Activated CD4-positive, CD25-positive, alpha-beta regulatory T cell treated with anti-CD3 and anti-CD28 coated beads, Interleukin-2, amount 50 U/mL, for 24 hours (primary cell): Measurements from ENCODE around the gene PDE4B.
"Not testable (repeated sequence)": the region's sequence is repeated elsewhere in the genome, so short reads cannot be mapped to it uniquely, and the experiment has no call there.

Experiments
- ATAC-seq, 2 donors: fragments of 150-1000 bp; cut with Tn5 transposase; one replicate each; pipeline ENCODE4 v1.10.0; 2021; ENCODE audit warnings: mild to moderate bottlenecking in 1 of 2, moderate library complexity in 1 of 2

The PDE4B gene

GRCh38 chr1:65958561-65959350 lies 166.1 kb downstream of the PDE4B start:
- ATAC-seq, result peak; percentile 48 to 64

GRCh38 chr1:65959896-65960567 lies 167.3 kb downstream of the PDE4B start:
- ATAC-seq, result no peak

DNA sequence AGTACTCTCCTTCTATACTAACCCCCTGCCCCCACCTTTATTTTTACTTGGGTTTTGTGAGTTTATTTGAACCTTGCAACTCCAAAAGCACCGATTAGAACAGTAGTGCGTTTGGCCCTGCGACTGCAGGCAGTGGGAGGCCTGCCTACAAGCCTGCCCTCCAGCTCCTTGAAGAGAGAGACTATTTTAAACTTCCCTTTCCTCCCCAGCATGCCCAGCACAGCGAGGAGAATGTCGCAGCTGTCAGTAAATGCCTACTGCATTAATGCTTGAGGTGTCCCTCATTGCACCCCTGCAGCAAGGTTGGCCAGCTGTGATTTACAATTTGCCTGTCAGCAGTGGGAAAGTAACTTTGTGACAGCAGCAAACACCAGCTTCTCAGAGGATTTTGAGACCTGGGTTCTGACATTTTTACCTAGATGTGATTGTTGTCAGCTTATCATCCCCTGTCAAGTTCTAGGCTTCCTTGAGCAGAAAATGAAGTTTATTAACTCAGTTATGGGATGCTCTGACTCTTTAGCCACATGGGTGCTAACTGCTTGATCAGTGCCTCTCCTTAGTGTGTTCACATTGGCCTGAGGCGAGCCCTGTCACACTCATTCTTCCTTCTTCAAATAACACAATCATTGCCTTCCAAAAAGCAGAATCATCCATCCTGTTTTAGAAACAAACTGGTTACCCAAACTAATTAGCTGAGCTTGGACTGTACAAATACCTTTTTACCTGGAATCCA lies 170.6 kb downstream of the PDE4B start:
- no peak for ATAC-seq

DNA sequence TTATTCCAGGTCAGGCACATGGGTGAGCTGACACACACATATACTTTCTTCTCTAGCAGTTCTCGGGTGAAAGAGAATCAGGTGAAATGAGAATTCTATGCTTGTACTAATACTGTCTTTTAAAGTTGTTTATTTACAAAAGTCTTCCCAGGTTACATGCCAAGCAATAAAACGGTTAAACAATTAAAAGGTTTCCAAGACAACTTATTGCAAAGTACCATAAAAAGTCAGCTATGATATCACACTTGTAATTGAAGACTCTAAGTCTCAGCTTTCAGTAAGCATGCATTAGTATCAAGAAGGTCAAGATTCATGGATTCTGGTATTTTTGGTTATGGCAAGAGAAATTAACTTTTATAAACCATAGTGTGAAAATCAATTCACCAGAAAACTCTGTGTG lies 171.4 kb downstream of the PDE4B start:
- ATAC-seq, result no peak

DNA sequence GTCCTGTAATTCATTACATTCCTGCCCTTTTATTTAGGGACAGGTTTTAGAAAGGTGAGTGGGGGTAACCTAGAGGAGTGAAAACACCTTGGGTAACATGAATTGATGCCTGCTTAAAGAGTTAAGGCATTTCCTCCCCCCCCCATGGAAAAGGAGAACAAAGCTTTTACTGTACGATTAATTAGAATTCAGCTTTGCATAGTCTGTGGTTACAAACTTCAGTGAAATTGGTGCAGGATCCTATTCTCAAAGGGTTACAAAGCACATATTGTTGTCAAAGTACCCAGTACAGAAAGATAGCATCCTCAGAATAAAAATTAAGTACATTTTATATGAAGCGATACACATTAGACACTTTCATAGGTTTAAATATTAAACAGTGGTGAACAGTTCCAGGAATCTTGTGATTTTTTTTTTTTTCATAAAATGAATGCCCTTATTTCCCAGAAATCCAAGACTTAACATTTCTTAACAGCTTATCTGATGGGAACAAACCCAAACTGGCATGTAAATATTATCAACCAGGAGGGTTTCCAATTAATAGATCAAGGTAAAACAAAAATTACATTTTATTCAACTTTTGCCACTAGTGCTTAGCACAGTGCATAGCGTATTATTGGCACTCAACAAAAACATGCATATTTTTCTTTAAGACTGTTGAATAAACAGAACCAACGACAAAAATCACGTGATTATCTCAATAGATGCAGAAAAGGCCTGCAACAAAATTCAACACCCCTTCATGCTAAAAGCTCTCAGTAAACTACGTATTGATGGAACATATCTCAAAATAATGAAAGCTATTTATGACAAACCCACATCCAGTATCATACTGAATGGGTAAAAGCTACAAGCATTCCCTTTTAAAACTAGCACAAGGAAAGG lies 172.7 kb downstream of the PDE4B start:
- ATAC-seq, result no peak

DNA sequence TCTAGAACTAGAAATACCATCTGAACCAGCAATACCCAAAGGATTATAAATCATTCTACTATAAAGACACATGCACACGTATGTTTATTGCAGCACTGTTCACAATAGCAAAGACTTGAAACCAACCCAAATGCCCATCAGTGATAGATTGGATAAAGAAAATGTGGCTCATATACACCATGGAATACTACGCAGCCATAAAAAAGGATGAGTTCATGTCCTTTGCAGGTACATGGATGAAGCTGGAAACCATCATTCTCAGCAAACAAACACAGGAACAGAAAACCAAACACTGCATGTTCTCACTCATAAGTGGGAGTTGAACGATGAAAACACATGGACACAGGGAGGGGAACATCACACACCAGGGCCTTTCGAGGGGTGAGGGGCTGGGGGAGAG lies 174.8 kb downstream of the PDE4B start:
- not testable (repeated sequence) for ATAC-seq

DNA sequence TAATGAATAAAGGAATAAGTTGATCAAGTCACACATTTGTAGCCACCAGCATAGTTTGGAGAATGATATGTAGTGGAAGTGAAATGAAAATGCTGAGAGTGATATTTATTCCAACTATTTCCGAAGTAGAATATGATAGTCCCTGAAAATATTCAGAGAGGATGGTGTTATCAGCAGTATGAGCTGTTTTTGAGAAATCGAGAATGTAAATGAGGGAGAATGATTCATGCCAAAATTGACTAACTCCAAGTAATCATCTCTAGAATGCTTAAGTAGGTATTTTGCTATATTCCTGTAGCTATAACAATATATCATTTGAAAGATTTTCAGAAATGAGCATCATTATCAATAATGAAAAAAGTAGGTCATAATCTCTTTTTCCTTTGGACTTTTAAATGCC lies 178.9 kb downstream of the PDE4B start:
- ATAC-seq, result peak; percentile 35 to 55

DNA sequence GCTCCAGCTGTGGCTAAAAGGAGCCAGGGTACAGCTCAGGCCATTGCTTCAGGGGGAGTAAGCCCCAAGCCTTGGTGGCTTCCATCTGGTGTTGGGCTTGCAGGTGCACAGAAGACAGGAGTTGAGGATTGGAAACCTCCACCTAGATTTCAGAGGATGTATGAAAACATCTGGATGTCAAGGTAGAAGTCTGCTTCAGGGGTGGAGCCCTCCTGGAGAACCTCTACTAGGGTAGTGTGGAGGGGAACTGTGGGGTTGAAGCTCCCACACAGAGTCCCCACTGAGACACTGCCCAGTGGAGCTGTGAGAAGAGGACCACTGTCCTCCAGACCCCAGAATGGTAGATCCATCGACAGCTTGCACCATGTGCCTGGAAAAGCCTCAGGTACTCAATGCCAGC lies 183.0 kb downstream of the PDE4B start:
- ATAC-seq, result no peak

- ATAC-seq, result no peak
These were observed 186.7 kb downstream of the PDE4B start for GRCh38 chr1:65979136-65980044.

- no peak for ATAC-seq
These were observed 187.5 kb downstream of the PDE4B start for GRCh38 chr1:65980237-65980636.

- ATAC-seq, result no peak
These were observed 190.8 kb downstream of the PDE4B start for GRCh38 chr1:65983500-65983899.

GRCh38 chr1:65985393-65986066 lies 192.8 kb downstream of the PDE4B start:
- ATAC-seq, result no peak

DNA sequence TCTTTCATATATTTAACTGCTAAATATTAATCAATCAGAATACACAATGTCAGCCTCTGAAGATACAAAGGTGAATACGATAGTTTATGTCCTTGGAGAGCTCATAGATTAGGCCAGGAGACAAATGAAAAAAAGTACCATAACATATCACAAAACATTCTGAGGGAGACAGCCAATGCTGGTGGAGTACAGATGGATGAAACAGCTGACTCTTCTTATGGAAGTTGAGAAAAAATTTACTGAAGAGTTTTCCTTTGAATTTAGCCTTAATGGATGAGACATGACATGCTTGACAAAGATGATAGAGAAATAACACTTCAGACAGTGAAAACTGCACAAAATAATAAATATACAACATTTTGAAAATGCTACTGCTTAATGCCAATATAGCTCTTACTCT lies 193.5 kb downstream of the PDE4B start:
- ATAC-seq, result no peak

GRCh38 chr1:65990161-65990560 lies 197.5 kb downstream of the PDE4B start:
- ATAC-seq, result no peak

- ATAC-seq, result no peak
These were observed 199.0 kb downstream of the PDE4B start for GRCh38 chr1:65991694-65992093.

DNA sequence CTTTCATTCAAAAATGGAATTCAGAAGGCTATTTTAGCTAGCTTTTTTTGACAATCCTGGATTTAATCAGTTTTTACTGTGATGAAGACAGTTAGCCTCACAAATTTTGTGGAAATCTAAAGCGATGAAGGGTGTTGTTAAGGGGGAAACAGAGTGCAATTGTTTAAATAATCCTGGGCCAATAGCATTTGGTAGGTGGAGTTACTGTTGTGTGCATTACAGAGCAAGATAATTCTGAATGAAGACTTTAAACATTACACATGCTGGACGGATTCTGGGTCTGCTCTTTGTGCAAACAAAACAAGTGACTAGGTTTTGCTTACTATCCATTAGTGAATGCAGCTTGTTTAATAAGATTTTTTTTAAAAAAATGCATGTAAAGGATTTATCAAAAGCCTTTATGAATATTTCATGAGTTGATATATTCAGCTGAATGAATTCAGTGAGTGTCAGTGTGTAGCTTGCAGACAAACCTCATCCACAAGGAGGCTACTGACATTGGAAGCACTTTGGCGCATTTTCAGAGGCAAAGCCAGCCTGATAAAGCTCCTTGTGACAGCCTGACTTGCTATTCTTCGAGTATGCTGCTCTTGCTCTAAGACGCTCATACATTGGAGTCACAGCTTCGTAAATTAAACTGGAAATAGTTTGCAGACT lies 199.6 kb downstream of the PDE4B start:
- no peak for ATAC-seq

- ATAC-seq, result no peak
These were observed 200.2 kb downstream of the PDE4B start for GRCh38 chr1:65992831-65993271.

- no peak for ATAC-seq
These were observed 201.5 kb downstream of the PDE4B start for GRCh38 chr1:65994223-65994622.

DNA sequence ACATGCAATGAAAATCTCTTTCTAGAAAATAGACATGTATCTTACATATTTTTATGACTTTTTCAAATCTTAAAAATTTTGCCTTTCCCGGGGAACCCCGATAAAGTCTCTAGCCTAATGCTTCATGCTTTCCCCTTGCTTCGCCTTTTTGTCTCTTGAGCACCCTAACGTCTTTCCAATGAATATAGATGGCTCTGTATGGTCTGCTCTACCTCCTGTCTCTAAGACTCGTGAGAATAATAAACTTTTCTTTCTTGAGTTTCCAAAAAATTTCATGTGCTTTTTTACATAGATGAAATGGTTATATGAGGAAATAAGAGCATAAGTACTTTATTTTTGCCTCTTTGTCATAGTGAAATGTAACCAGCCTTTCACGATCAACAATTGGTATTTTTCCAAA lies 202.6 kb downstream of the PDE4B start:
- no peak for ATAC-seq

DNA sequence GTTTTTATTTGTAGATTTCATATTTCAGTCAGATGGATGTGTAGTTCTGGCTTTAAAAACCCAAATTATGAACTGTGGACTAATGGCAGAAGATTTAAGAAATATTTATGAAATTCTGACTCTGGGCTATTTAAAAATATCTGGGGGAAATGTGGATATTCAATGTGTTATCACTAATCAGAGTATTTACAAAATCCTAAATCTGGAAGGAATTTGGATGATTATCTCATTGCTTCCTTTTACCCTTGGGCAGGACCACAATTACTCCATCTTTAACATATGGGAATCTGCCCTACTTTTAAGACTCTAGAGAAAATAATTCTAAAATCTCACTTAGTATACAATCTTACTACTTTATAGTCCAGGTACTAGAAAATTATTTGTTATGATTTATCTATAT lies 203.2 kb downstream of the PDE4B start:
- ATAC-seq, result no peak
